ENCODE data around the gene SCUBE3. TPM values are rescaled to one million over a fixed set of nuclear protein-coding genes. Genes with fewer than 3 reads are reported as not detected.

SCUBE3 gene
- total RNA-seq, 2 experiments from 2014 or later, result not detected

GRCh38 chr6:35293681-35294080 lies 79.9 kb downstream of the SCUBE3 start:
- no peak overlapping the region for H3K27ac Mint-ChIP-seq

GRCh38 chr6:35294308-35294945 lies 80.7 kb downstream of the SCUBE3 start:
- ChIA-PET POLR2A (no interaction called here), CTCF (interaction anchor here (0.5 to 1.6 kb wide), 3 partner anchors 9 to 171 kb away, joined by 3 to 6 read pairs (median 5); no protein-coding TSS in a partner anchor)
- DNase-seq, result peak; percentile 63
- H3K27me3 Mint-ChIP-seq, result no peaks in the 10 kb centered on the region
- peaks cover 35% of the 10 kb centered on the region for H3K36me3 Mint-ChIP-seq (ENCODE audit: low read depth)
- no peak overlapping the region for H3K27ac Mint-ChIP-seq
- H3K9me3 Mint-ChIP-seq, result no peaks in the 10 kb centered on the region
- H3K4me3 Mint-ChIP-seq, result no peak overlapping the region
- H3K4me1 Mint-ChIP-seq, result peaks cover 24% of the 10 kb centered on the region

More at GRCh38 chr6:35293681-35294080, 79.9 kb downstream of the SCUBE3 start:
- Mint-ChIP-seq H3K36me3 (ENCODE audit: low read depth) (peaks cover 28% of the 10 kb centered on the region), H3K27me3 (no peaks in the 10 kb centered on the region), H3K4me1 (peaks cover 19% of the 10 kb centered on the region), H3K9me3 (no peaks in the 10 kb centered on the region), H3K4me3 (no peak overlapping the region)
- CTCF ChIA-PET, result interaction anchor here (0.5 to 1.6 kb wide), 3 partner anchors 8 to 170 kb away, joined by 3 to 6 read pairs (median 5); no protein-coding TSS in a partner anchor
- DNase-seq, result no peak
- POLR2A ChIA-PET, result no interaction called here

DNA sequence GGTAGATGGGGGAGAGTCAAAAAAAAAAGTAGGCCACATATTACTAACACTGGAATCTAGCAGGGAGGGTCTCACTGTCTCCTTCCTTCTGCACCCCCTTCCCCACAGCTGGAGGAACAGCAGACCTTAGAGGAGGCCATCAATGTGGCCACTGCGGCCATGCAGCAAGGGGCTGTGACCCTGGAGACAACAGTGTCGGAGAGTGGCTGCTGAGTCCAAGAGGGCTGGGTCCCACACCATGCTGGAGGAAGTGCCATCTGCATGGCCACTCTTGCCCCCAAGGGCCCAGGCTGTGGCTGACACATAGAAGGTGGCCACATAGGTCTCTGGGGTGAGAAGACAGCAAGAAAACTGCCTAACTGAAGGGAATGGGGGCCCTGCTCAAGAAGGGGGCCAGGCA lies 81.3 kb downstream of the SCUBE3 start:
- H3K4me3 Mint-ChIP-seq, result no peak overlapping the region
- peaks cover 28% of the 10 kb centered on the region for H3K4me1 Mint-ChIP-seq
- DNase-seq, result no peak
- ChIA-PET CTCF (interaction anchor here (0.6 to 2.6 kb wide), 7 partner anchors 30 to 460 kb away, joined by 3 to 10 read pairs (median 5); partner anchors contain the start of genes ARMC12 and RPL10A), POLR2A (no interaction called here)
- no peaks in the 10 kb centered on the region for H3K9me3 Mint-ChIP-seq
- H3K27ac Mint-ChIP-seq, result no peak overlapping the region
- no peaks in the 10 kb centered on the region for H3K27me3 Mint-ChIP-seq
- peaks cover 39% of the 10 kb centered on the region for H3K36me3 Mint-ChIP-seq (ENCODE audit: low read depth)

GRCh38 chr6:35295521-35296315 lies 82.0 kb downstream of the SCUBE3 start:
- no peaks in the 10 kb centered on the region for H3K27me3 Mint-ChIP-seq
- ChIA-PET CTCF (interaction anchor here (0.6 to 3.4 kb wide), 20 partner anchors 9 to 1817 kb away, joined by 3 to 25 read pairs (median 4); partner anchors contain the start of genes ARMC12, FANCE, PPARD and RPL10A), POLR2A (no interaction called here)
- H3K4me3 Mint-ChIP-seq, result no peak overlapping the region
- no peak for DNase-seq
- H3K36me3 Mint-ChIP-seq (ENCODE audit: low read depth), result peaks cover 45% of the 10 kb centered on the region
- peaks cover 34% of the 10 kb centered on the region for H3K4me1 Mint-ChIP-seq
- H3K27ac Mint-ChIP-seq, result peak overlapping the region; percentile 31
- no peaks in the 10 kb centered on the region for H3K9me3 Mint-ChIP-seq

DNA sequence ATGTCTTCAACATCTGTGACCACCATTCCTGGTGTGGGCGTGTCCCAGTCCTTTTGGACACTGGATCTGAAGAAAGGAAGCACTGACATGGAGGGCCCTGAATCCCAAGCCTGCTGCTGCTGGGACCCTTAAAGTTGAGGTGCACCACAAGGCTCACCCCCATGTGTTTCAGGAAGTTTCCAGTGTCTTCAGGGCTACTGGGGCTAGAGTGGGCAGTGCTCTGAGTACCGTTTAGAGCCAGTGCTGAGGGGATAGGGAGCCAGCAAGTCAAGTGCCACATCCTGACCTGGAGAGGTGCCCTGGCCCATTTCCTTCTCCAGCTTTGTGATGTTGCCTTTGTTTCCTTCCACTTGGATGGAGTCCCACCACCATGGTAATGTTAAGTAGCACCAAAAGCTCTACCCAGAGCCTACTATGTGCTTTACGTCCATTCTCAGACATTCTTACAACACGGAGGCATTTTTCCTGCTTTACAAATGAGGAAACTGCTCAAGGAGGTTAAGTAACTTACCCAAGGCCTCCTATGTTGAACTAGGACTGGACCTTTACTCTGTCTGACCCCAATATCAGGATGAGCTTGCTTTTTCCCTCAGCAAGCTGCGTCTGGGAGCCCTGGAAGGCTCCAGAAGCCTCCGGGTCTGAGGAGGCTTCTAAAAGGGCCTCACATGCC lies 83.3 kb downstream of the SCUBE3 start:
- Mint-ChIP-seq H3K27ac (peak overlapping the region; percentile 96), H3K27me3 (no peaks in the 10 kb centered on the region), H3K4me3 (peak overlapping the region; percentile 85), H3K9me3 (no peaks in the 10 kb centered on the region), H3K4me1 (peaks cover 47% of the 10 kb centered on the region), H3K36me3 (ENCODE audit: low read depth) (peaks cover 47% of the 10 kb centered on the region)
- ChIA-PET POLR2A (interaction anchor here (1.5 kb wide), 1 partner anchor 154 kb away, joined by 4 read pairs; no protein-coding TSS in a partner anchor), CTCF (interaction anchor here (0.7 to 3.4 kb wide), 22 partner anchors 11 to 1815 kb away, joined by 3 to 25 read pairs (median 4); partner anchors contain the start of genes ARMC12, PPARD and RPL10A)
- no peak for DNase-seq

GRCh38 chr6:35297601-35298481 lies 84.1 kb downstream of the SCUBE3 start, which contains the start of gene DEF6:
Gene DEF6, plus strand, starts transcription at chr6:35297818. Its CDS starts 39 bp downstream, at chr6:35297857.
- ChIA-PET POLR2A (interaction anchor here (1.5 kb wide), 1 partner anchor 153 kb away, joined by 4 read pairs; no protein-coding TSS in a partner anchor), CTCF (interaction anchor here (0.7 to 3.4 kb wide), 21 partner anchors 11 to 254 kb away, joined by 3 to 25 read pairs (median 4); partner anchors contain the start of genes PPARD and RPL10A)
- peaks cover 55% of the 10 kb centered on the region for H3K36me3 Mint-ChIP-seq (ENCODE audit: low read depth)
- H3K9me3 Mint-ChIP-seq, result no peaks in the 10 kb centered on the region
- H3K27me3 Mint-ChIP-seq, result no peaks in the 10 kb centered on the region
- H3K4me1 Mint-ChIP-seq, result peaks cover 55% of the 10 kb centered on the region
- DNase-seq, result peak; percentile 93
- peak within 1 kb of the TSS; percentile 85 for H3K4me3 Mint-ChIP-seq
- H3K27ac Mint-ChIP-seq, result peak within 1 kb of the TSS; percentile 96

DNA sequence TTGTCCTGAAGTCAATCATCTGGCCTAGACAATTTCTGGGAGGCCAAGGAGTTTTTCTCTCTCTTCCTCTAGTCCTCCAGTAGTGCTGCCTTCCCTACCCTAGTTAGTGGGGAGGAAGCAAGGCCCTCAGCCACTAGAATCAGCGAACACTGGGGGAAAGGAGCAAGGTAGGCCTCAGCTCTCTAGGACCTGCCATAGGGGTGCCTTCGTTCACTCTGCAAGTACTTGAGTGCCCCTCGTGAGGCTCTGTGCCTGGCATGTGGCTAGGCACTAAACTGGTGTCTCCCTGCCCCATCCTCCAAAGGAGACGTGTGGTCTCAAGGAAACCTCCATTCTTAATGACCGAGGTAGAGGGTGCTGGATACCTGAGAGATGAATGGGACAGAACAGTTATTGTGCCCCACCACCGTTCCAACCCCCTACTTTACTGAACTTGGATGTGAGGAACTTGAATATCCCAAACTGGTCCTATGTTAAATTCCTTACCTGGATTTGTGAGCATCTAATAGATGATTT lies 84.9 kb downstream of the SCUBE3 start:
- POLR2A ChIA-PET, result no interaction called here
- Mint-ChIP-seq H3K36me3 (ENCODE audit: low read depth) (peaks cover 59% of the 10 kb centered on the region), H3K9me3 (no peaks in the 10 kb centered on the region), H3K27ac (peak overlapping the region; percentile 96), H3K4me3 (peak overlapping the region; percentile 85), H3K27me3 (no peaks in the 10 kb centered on the region), H3K4me1 (peaks cover 61% of the 10 kb centered on the region)
- CTCF ChIA-PET, result interaction anchor here (1.0 to 3.4 kb wide), 11 partner anchors 11 to 167 kb away, joined by 4 to 25 read pairs (median 7); partner anchors contain the start of gene PPARD
- DNase-seq, result peak; percentile 33

DNA sequence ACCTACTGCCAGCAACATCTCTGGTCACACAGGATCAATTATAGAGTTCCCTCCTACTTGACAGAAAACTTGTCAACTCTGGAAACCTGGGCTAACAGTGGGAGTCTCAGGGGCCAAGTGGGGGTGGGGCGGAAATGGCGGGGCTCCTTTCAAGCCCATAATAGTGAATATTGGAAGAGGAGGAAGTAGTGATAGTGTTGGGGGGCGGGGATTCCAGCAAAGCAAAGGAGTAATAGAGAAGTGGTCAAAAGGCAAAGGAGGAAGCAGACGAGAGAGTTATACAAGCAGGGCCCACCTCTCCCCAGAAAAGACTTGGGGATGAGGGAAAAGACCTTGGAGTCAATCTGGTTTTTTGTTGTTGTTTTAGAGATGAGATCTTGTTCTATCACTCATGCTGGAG lies 85.9 kb downstream of the SCUBE3 start:
- CTCF ChIA-PET, result interaction anchor here (0.9 to 2.0 kb wide), 7 partner anchors 11 to 168 kb away, joined by 3 to 9 read pairs (median 3); partner anchors contain the start of gene PPARD
- Mint-ChIP-seq H3K36me3 (ENCODE audit: low read depth) (peaks cover 60% of the 10 kb centered on the region), H3K27ac (peak overlapping the region; percentile 96), H3K4me1 (peaks cover 65% of the 10 kb centered on the region), H3K27me3 (no peaks in the 10 kb centered on the region), H3K4me3 (peak overlapping the region; percentile 85), H3K9me3 (no peaks in the 10 kb centered on the region)
- POLR2A ChIA-PET, result interaction anchor here (0.6 to 0.8 kb wide), 2 partner anchors 14 to 33 kb away, joined by 3 to 5 read pairs; no protein-coding TSS in a partner anchor
- DNase-seq, result peak; percentile 39

DNA sequence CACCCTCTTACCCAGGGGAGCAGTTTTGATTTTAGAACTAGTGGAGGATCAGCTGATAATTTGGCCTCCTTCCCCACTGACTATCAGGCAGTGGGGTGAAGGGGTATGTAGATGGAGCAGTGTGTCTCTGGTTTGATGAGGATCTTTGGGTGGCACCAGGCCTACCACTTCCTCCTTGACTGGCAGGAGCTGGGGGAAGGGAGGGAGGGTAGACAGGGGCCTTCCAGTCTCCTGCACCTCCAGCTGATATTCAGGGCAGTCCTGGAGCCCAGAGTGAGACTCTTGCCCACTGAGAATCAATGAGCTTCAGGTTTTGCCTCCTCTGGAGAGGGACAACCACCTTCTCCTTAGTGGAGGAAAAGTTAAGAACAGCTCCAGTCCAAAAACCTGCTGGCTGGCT lies 87.1 kb downstream of the SCUBE3 start:
- peak; percentile 59 for DNase-seq
- H3K4me1 Mint-ChIP-seq, result peaks cover 69% of the 10 kb centered on the region

More for the DNA sequence above, 87.1 kb downstream of the SCUBE3 start:
- CTCF ChIA-PET, result interaction anchor here (0.7 to 1.4 kb wide), 9 partner anchors 10 to 221 kb away, joined by 3 to 7 read pairs (median 3); partner anchors contain the start of genes FANCE and RPL10A
- H3K27ac Mint-ChIP-seq, result peak overlapping the region; percentile 96
- H3K36me3 Mint-ChIP-seq (ENCODE audit: low read depth), result peaks cover 55% of the 10 kb centered on the region
- POLR2A ChIA-PET, result interaction anchor here (1.3 kb wide), 1 partner anchor 25 kb away, joined by 3 read pairs; no protein-coding TSS in a partner anchor
- peak overlapping the region; percentile 85 for H3K4me3 Mint-ChIP-seq
- H3K9me3 Mint-ChIP-seq, result no peaks in the 10 kb centered on the region
- H3K27me3 Mint-ChIP-seq, result no peaks in the 10 kb centered on the region
